Gastrocnemius medialis (tissue), 4 donors: Measurements from ENCODE around the gene DNAJC30.

Source experiments
- CTCF ChIP-seq, 5 experiments: fragments of 450-650 bp in 3 of 5; fragments of 200-600 bp in 2 of 5; sonication (generic) in 2 of 5; IDR thresholded peaks in 4 of 5; conservative IDR thresholded peaks in 1 of 5; 1 replicate in 4 of 5; 2 replicates in 1 of 5; pipeline ENCODE4 v1.5.1; 2016 to 2019; ENCODE audit warnings: antibody characterized with exemption in 5 of 5, mild to moderate bottlenecking in 3 of 5, moderate library complexity in 3 of 5
- POLR2A ChIP-seq, 2 donors: fragments of 450-650 bp; IDR thresholded peaks; one replicate each; pipeline ENCODE4 v1.6.1; 2017; ENCODE audit warnings: antibody characterized with exemption in 2 of 2, mild to moderate bottlenecking in 2 of 2, moderate library complexity in 2 of 2

GRCh38 chr7:73723813-73724212, 40.6 kb upstream of the DNAJC30 start:
- TF ChIP-seq CTCF (IDR thresholded peaks at IDR 0.05 in 4 of 5, conservative IDR thresholded peaks at IDR 0.05 in 1 of 5) (no peak), POLR2A (IDR thresholded peaks at IDR 0.05) (no peak)
